SK-N-SH (cell line): ENCODE data around the gene ATP6V0C. TPM values are rescaled to one million over a fixed set of nuclear protein-coding genes. Genes with fewer than 3 reads are reported as not detected.
A peak's percentile ranks its signal among the peaks of the same experiment; 100 is the strongest.

Source experiments
- CTCF ChIA-PET: fragments of 300-600, 350-600 bp; formaldehyde crosslinking; extraction: SDS; loops from one replicate; lab custom pipeline; 2021; lab: Yijun Ruan, JAX
- POLR2A ChIA-PET: fragments of 350-600 bp; sonication (Branson Sonifier 250); formaldehyde crosslinking; extraction: SDS; loops from one replicate; lab custom pipeline; 2020; ENCODE audit warnings: antibody characterized with exemption, inconsistent platforms; lab: Yijun Ruan, JAX
- DNase-seq: peaks from one replicate; pipeline ENCODE4 v3.0.0; 2012
- H2AFZ ChIP-seq: fragments of 200-600 bp; sonication (generic); 2 replicates; pipeline ENCODE4 v1.8.1; 2016; ENCODE audit warnings: antibody characterized with exemption, mild to moderate bottlenecking, low read depth
- H3F3A ChIP-seq: fragments of 200-600 bp; sonication (generic); replicated peaks from 2 replicates; pipeline ENCODE3; 2016; ENCODE audit warnings: antibody characterized with exemption, mild to moderate bottlenecking; ENCODE audit not compliant: insufficient read depth
- H3K27ac ChIP-seq, 2 experiments: fragments of 200-500 bp in 1 of 2; fragments of 200-600 bp in 1 of 2; sonication (Bioruptor generic) in 1 of 2; sonication (generic), shearing (Covaris generic) in 1 of 2; 2 replicates each; pipeline versions ENCODE4 v1.5.1 to v1.6.1; 2014 to 2016; ENCODE audit warnings: low read depth in 2 of 2, inconsistent platforms in 1 of 2, low read length in 1 of 2, mild to moderate bottlenecking in 1 of 2, mixed read lengths in 1 of 2
- H3K27me3 ChIP-seq: fragments of 200-600 bp; sonication (generic), shearing (Covaris generic); 2 replicates; pipeline ENCODE4 v1.6.1; 2016; ENCODE audit warnings: mixed run types; ENCODE audit not compliant: insufficient read depth
- H3K36me3 ChIP-seq, 2 experiments: fragments of 200-500 bp in 1 of 2; fragments of 200-600 bp in 1 of 2; sonication (Bioruptor generic) in 1 of 2; sonication (generic) in 1 of 2; replicated peaks in 1 of 2; 2 replicates each; pipeline versions ENCODE3 to v1.5.1; 2014 to 2016; ENCODE audit warnings: low read length in 1 of 2, mild to moderate bottlenecking in 1 of 2; ENCODE audit not compliant: insufficient read depth in 2 of 2, control insufficient read depth in 1 of 2
- H3K4me1 ChIP-seq, 2 experiments: fragments of 200-500 bp in 1 of 2; fragments of 200-600 bp in 1 of 2; sonication (Bioruptor generic) in 1 of 2; sonication (generic), shearing (Covaris generic) in 1 of 2; 2 replicates each; pipeline versions ENCODE4 v1.5.1 to v1.6.1; 2014 to 2016; ENCODE audit warnings: low read depth in 1 of 2, low read length in 1 of 2, mixed run types in 1 of 2; ENCODE audit not compliant: insufficient read depth in 2 of 2, control insufficient read depth in 1 of 2
- H3K4me2 ChIP-seq: fragments of 200-600 bp; sonication (generic), shearing (Covaris generic); 2 replicates; pipeline ENCODE4 v1.6.1; 2017; ENCODE audit warnings: mixed run types
- H3K4me3 ChIP-seq, 2 experiments: fragments of 200-500 bp in 1 of 2; fragments of 200-600 bp in 1 of 2; sonication (Bioruptor generic) in 1 of 2; sonication (generic), shearing (Covaris generic) in 1 of 2; 2 replicates each; pipeline versions ENCODE4 v1.5.1 to v1.8.1; 2014 to 2016; ENCODE audit warnings: low read depth in 2 of 2, inconsistent platforms in 1 of 2, low read length in 1 of 2, mild to moderate bottlenecking in 1 of 2, mixed read lengths in 1 of 2, moderate library complexity in 1 of 2
- H3K79me2 ChIP-seq: fragments of 200-600 bp; sonication (generic); 2 replicates; pipeline ENCODE4 v1.8.1; 2017; ENCODE audit warnings: mild to moderate bottlenecking; ENCODE audit not compliant: insufficient read depth
- H3K9ac ChIP-seq: fragments of 200-600 bp; sonication (generic); 2 replicates; pipeline ENCODE4 v1.6.1; 2017; ENCODE audit warnings: mixed run types
- H3K9me2 ChIP-seq: fragments of 200-600 bp; sonication (generic); 2 replicates; pipeline ENCODE4 v1.6.1; 2017; ENCODE audit warnings: mixed run types
- H3K9me3 ChIP-seq: fragments of 200-600 bp; sonication (generic); 2 replicates; pipeline ENCODE4 v1.6.1; 2017; ENCODE audit warnings: mixed run types, mild to moderate bottlenecking, moderate library complexity
- H4K20me1 ChIP-seq: fragments of 200-600 bp; sonication (generic); 2 replicates; pipeline ENCODE4 v1.6.1; 2017; ENCODE audit warnings: mild to moderate bottlenecking, mixed run types; ENCODE audit not compliant: insufficient read depth
- CHD2 ChIP-seq: fragments of 150-350 bp; IDR thresholded peaks from 2 replicates; pipeline ENCODE4 v1.6.1; 2018; ENCODE audit warnings: low read length; ENCODE audit not compliant: partially characterized antibody
- ELF1 ChIP-seq: IDR thresholded peaks from 2 replicates; pipeline ENCODE4 v1.4.0; 2012
- EP300 ChIP-seq, 2 experiments: IDR thresholded peaks; 2 replicates each; pipeline versions ENCODE4 v1.4.0 to v1.6.1; 2012; ENCODE audit warnings: borderline replicate concordance in 1 of 2, low read depth in 1 of 2, low read length in 1 of 2
- EZH2phosphoT487 ChIP-seq: fragments of 200-600 bp; sonication (generic); IDR thresholded peaks from 2 replicates; pipeline ENCODE4 v1.6.1; 2017; ENCODE audit warnings: low read depth, mixed run types, mild to moderate bottlenecking, antibody characterized with exemption, moderate library complexity, borderline replicate concordance
- FOXJ3 ChIP-seq: sonication (generic); formaldehyde crosslinking; IDR thresholded peaks from 2 replicates; pipeline ENCODE4 v1.5.1; 2020; ENCODE audit warnings: mild to moderate bottlenecking, missing genetic modification reagents
- FOXM1 ChIP-seq: IDR thresholded peaks from 2 replicates; pipeline ENCODE4 v1.4.0; 2012; ENCODE audit warnings: low read depth, mild to moderate bottlenecking
- GABPA ChIP-seq: IDR thresholded peaks from 2 replicates; pipeline ENCODE4 v1.4.0; 2012; ENCODE audit warnings: low read depth, mild to moderate bottlenecking
- GATA2 ChIP-seq: sonication (generic); formaldehyde crosslinking; IDR thresholded peaks from 2 replicates; pipeline ENCODE4 v1.5.0; 2020; ENCODE audit warnings: mild to moderate bottlenecking, missing genetic modification reagents
- JUND ChIP-seq: IDR thresholded peaks from 2 replicates; pipeline ENCODE4 v1.4.0; 2012
- MXI1 ChIP-seq: IDR thresholded peaks from 2 replicates; pipeline ENCODE4 v1.6.1; 2012; ENCODE audit warnings: mild to moderate bottlenecking, low read depth, low read length, improper control_type of control experiment
- NFIC ChIP-seq: IDR thresholded peaks from 2 replicates; pipeline ENCODE4 v1.4.0; 2012; ENCODE audit warnings: borderline replicate concordance
- PBX3 ChIP-seq: IDR thresholded peaks from 2 replicates; pipeline ENCODE4; 2012
- POLR2AphosphoS5 ChIP-seq: IDR thresholded peaks from 2 replicates; pipeline ENCODE4 v1.6.1; 2012; ENCODE audit warnings: low read depth, low read length
- RAD21 ChIP-seq: IDR thresholded peaks from 2 replicates; pipeline ENCODE4 v1.6.1; 2012; ENCODE audit warnings: mild to moderate bottlenecking, low read length
- RFX5 ChIP-seq: IDR thresholded peaks from 2 replicates; pipeline ENCODE4 v1.6.1; 2012; ENCODE audit warnings: mild to moderate bottlenecking, improper control_type of control experiment, low read length
- SMC3 ChIP-seq: IDR thresholded peaks from 2 replicates; pipeline ENCODE4 v1.6.1; 2012; ENCODE audit warnings: low read depth, low read length, improper control_type of control experiment
- TAF1 ChIP-seq: IDR thresholded peaks from 2 replicates; pipeline ENCODE4 v1.6.1; 2012; ENCODE audit warnings: low read depth, mild to moderate bottlenecking, low read length, moderate library complexity, borderline replicate concordance
- TCF12 ChIP-seq: IDR thresholded peaks from 2 replicates; pipeline ENCODE4 v1.4.0; 2012
- YY1 ChIP-seq: IDR thresholded peaks from 2 replicates; pipeline ENCODE4 v1.4.0; 2012; ENCODE audit warnings: low read depth, mild to moderate bottlenecking
- ZBTB33 ChIP-seq: IDR thresholded peaks from 2 replicates; pipeline ENCODE4 v1.4.0; 2012; ENCODE audit warnings: low read depth, borderline replicate concordance
- WGBS: methylation state at CpG from one replicate; pipeline ENCODE4 v1.1.6; 2017; ENCODE audit warnings: low lambda C conversion rate; 5-methylcytosine and 5-hydroxymethylcytosine counted together
- polyA plus RNA-seq, 3 experiments: library from polyadenylated mRNA; depleted of rRNA; stranded (reverse); fragments of >200 nt; gene quantifications; 2 replicates each; pipeline ENCODE4 v1.2.3, GENCODE V29; 2012

ATP6V0C gene
- polyA plus RNA-seq, 1 of the 3 experiments (the other 2 are of a cell fraction): 80.1 TPM

- TF ChIP-seq NFIC: peak; percentile 48; the same call in 1 of the 2 replicates
- peak; percentile 70 for TF ChIP-seq MXI1
- peak; percentile 63; the same call in 1 of the 2 replicates for TF ChIP-seq TAF1
These were observed 6.5 kb downstream of the ATP6V0C start, which contains the start of gene AMDHD2 (continued) for GRCh38 chr16:2520097-2520783.

GRCh38 chr16:2520784-2521531 lies 7.2 kb downstream of the ATP6V0C start:
- no peaks in the 10 kb centered on the region for H3K9me2 ChIP-seq
- peaks cover 35% of the 10 kb centered on the region for H4K20me1 ChIP-seq
- peak overlapping the region; percentile 58 to 75 for H3K4me3 ChIP-seq
- POLR2A ChIA-PET: interaction anchor here (0.7 to 1.7 kb wide), 3 partner anchors 8 to 52 kb away, joined by 3 to 15 read pairs (median 3); partner anchors contain the start of gene CEMP1
- no peak overlapping the region for H2AFZ ChIP-seq
- no peaks in the 10 kb centered on the region for H3K27me3 ChIP-seq
- TF ChIP-seq EP300 (IDR thresholded peaks at IDR 0.05; ENCODE audit: borderline replicate concordance in 1 of 2, low read depth in 1 of 2, low read length in 1 of 2) (no peak), FOXM1 (no peak), GATA2 (no peak), RFX5 (no peak), TCF12 (no peak), PBX3 (no peak), YY1 (no peak), FOXJ3 (CRISPR knock-in tag) (no peak), ZBTB33 (no peak), NFIC (no peak), ELF1 (no peak), JUND (no peak), RAD21 (no peak), POLR2AphosphoS5 (no peak), SMC3 (no peak), EZH2phosphoT487 (no peak), GABPA (no peak), CHD2 (no peak)
- H3K9me3 ChIP-seq: no peaks in the 10 kb centered on the region
- peaks cover 7% of the 10 kb centered on the region for H3F3A ChIP-seq
- peaks cover 24 to 27% of the 10 kb centered on the region in 2 experiments for H3K36me3 ChIP-seq
- CTCF ChIA-PET: no interaction called here
- peak overlapping the region; percentile 85 for H3K4me2 ChIP-seq
- peak overlapping the region; percentile 84 for H3K9ac ChIP-seq
- peak; percentile 61 for DNase-seq
- H3K4me1 ChIP-seq: peaks cover 12 to 23% of the 10 kb centered on the region in 2 experiments; a peak in 3 of 4 replicates
- H3K79me2 ChIP-seq: peaks cover 74% of the 10 kb centered on the region
- 0 out of 4 replicates have a peak overlapping the region, but pooled peaks of 1 of the 2 experiments have one; percentile 32 for H3K27ac ChIP-seq
- WGBS: 16% methylated on average over 23 of the region's 41 CpGs
